ENCODE measurements around the gene PC.

The PC gene

DNA sequence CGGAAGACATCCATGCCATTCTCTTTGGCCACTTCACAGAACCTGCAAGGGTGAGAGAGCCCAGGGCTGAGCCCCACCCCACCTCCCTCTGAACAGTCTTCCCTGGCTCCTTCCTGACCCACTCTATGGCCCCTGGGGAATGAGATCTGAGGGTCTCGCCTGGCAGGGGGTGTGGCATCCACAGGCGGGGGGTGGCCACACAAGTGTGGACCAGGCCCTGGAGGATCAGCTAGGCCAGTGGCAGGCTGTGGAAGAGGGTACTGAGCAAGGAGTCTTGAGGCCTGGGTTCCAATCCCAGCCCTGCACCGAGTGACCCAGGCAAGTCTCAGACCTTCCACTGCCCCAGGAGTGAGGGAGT lies 107.0 kb downstream of the PC start:
- Histone ChIP-seq H3K27me3 (no peaks in the 10 kb centered on the region), H3K4me3 (no peak overlapping the region), H3K4me1 (peaks cover 4 to 9% (median 6%) of the 10 kb centered on the region in 4 donors), H3K9me3 (no peaks in the 10 kb centered on the region), H3K27ac (no peak overlapping the region), H3K36me3 (peaks cover 0 to 68% (median 7%) of the 10 kb centered on the region in 3 donors)
- TF ChIP-seq, protein P1, sequence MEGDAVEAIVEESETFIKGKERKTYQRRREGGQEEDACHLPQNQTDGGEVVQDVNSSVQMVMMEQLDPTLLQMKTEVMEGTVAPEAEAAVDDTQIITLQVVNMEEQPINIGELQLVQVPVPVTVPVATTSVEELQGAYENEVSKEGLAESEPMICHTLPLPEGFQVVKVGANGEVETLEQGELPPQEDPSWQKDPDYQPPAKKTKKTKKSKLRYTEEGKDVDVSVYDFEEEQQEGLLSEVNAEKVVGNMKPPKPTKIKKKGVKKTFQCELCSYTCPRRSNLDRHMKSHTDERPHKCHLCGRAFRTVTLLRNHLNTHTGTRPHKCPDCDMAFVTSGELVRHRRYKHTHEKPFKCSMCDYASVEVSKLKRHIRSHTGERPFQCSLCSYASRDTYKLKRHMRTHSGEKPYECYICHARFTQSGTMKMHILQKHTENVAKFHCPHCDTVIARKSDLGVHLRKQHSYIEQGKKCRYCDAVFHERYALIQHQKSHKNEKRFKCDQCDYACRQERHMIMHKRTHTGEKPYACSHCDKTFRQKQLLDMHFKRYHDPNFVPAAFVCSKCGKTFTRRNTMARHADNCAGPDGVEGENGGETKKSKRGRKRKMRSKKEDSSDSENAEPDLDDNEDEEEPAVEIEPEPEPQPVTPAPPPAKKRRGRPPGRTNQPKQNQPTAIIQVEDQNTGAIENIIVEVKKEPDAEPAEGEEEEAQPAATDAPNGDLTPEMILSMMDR (IDR thresholded peaks at IDR 0.05), result no peak
- intact Hi-C loops (cut with DNase I; ENCODE audit: low total_unique reads), result loop anchor here (10.0 kb wide), 1 partner anchor 104 kb away; the partner anchor contains the start of gene PC
- DNase-seq, result peak in 1 of 2 donors; percentile 60

DNA sequence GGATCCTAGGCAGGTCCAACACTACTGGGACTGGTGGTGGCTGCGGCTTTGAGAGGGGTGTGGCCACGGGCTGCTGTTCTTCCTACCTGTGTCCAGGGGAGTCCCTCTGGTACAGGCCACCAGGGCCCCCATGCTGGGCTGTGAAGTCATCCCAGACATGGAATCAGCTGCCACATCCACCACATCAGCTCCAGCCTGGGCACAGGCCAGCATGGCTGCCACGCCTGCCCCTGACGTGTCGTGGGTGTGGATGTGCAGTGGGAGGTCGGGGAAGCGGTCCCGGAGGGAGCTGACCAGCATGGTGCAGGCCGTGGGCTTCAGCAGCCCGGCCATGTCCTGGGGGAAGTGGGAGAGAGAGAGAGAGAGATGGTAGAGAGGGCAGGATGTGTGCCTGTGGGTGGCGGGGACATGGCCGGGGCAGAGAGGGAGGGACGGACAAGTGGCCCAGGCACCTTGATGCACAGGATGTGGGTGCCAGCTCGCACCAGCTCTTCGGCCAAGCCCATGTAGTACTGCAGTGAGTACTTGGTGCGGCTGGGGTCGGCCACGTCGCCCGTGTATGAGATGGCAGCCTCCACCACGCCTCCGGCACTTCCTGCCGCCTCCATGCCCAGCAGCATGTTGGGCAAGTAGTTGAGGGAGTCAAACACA lies 107.5 kb downstream of the PC start:
- no peaks in the 10 kb centered on the region for H3K9me3 ChIP-seq
- no peaks in the 10 kb centered on the region for H3K27me3 ChIP-seq
- peaks cover 3 to 73% (median 12%) of the 10 kb centered on the region in 3 donors for H3K36me3 ChIP-seq
- intact Hi-C loops (cut with DNase I; ENCODE audit: low total_unique reads), result loop anchor here (10.0 kb wide), 1 partner anchor 104 kb away; the partner anchor contains the start of gene PC
- TF ChIP-seq, protein P1 (IDR thresholded peaks at IDR 0.05), result no peak
- H3K4me3 ChIP-seq, result no peak overlapping the region
- H3K27ac ChIP-seq, result no peak overlapping the region
- peaks cover 2 to 7% (median 5%) of the 10 kb centered on the region in 4 donors for H3K4me1 ChIP-seq
- DNase-seq, result peak in 1 of 2 donors; percentile 62

DNA sequence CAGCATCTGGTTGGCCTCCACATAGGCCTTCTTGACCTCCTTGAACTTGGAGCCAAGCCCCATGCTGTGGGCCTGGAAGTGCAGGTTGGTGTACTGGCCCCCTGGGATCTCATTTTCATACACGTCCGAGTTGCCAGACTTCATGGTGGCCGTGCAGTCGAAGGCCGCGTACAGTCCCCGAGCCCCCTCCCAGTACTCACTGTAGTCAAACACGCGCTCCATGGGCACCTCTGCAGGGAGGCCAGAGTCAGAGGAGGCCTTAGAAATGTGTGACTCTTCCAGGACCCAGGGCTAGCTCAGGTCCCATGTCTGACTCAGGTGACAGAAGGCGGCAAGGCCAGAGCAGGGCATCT lies 108.0 kb downstream of the PC start:
- TF ChIP-seq, protein P1 (IDR thresholded peaks at IDR 0.05), result no peak
- Histone ChIP-seq H3K4me1 (peaks cover 0 to 2% (median under 1%) of the 10 kb centered on the region in 4 donors), H3K27ac (no peak overlapping the region), H3K27me3 (no peaks in the 10 kb centered on the region), H3K9me3 (no peaks in the 10 kb centered on the region), H3K36me3 (peaks cover 6 to 78% (median 17%) of the 10 kb centered on the region in 3 donors), H3K4me3 (no peak overlapping the region)
- intact Hi-C loops (cut with DNase I; ENCODE audit: low total_unique reads), result loop anchor here (10.0 kb wide), 1 partner anchor 105 kb away; the partner anchor contains the start of gene PC
- peak in 1 of 2 donors; percentile 51 for DNase-seq

DNA sequence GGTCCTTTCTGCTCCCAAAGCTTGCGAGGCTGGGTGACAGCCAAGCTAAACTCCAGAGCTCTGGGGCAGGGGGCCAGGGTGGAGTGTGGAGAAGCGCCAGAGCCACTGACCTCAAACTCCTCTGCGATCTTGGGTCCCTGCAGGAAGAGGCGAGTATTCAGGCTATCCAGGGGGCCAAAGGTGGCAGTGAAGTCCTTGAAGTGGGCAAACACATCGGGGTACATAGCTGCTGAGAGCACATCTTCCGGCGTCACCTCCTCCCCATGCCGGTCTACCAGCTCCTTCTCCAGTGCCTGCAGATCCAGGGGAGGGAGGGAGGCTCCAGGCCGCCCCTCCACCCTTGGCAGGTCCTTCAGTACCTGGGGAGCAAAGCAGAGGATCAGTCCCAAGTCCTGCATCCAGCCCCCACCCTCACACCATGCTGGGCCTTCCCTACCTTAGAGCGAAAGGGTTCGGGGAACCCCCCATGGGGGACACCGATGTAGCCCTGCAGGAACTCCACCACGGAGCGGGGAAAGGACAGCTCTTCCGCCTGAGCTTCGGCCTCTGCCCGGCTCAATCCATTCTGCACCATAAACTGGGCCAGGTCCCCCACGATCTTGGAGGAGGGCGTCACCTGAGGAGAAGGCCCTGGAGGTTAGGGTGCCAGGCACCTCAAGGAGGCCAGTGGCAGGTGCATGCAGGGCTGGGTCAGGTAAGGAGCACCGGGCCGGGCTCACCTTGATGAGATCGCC lies 108.5 kb downstream of the PC start:
- intact Hi-C loops (cut with DNase I; ENCODE audit: low total_unique reads), result loop anchor here (10.0 kb wide), 2 partner anchors 105 to 215 kb away; partner anchors contain the start of gene PC
- Histone ChIP-seq H3K4me3 (no peak overlapping the region), H3K4me1 (peaks cover 0 to 3% (median 1%) of the 10 kb centered on the region in 4 donors), H3K27me3 (no peaks in the 10 kb centered on the region), H3K36me3 (peaks cover 6 to 83% (median 22%) of the 10 kb centered on the region in 3 donors), H3K27ac (no peak overlapping the region), H3K9me3 (no peaks in the 10 kb centered on the region)
- TF ChIP-seq, protein P1 (IDR thresholded peaks at IDR 0.05), result no peak
- DNase-seq, result no peak

DNA sequence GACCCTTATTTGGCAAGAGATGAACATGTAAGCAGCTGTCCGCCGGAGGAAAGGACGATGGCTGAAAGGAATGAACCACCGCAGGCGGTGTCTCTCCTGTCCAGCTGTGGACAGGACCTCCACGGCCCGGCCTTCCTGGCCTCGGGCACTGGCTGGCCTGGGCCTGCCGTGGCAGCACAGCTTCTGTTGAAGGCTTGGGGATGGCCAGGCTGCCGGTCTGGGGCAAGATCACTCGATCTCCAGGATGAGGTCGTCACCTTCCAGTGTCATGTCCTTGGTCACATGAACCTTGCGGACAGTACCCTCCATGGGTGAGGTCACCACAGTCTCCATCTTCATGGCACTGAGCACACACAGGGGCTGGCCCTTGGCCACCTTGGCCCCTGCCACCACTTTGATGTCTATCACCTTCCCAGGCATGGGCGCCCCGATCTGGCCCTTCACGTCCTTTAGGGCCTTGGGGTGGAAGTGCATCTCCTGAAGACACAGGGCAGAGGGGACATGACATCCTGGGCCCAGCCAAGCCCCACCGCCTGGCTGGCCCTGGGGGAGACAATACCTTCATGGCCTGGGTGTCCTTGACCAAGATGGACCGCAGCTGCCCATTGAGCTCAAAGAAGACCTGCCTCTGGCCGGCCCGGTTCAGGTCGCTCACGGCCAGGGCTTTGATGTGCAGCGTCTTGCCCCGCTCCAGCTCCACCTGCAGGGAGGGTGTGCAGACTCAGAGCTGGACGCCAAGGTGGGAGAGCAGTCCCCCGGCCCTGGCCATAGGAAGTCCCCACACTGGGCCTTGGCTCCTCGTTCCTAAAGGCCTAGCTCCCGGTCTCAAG lies 109.3 kb downstream of the PC start:
- peaks cover 6 to 84% (median 23%) of the 10 kb centered on the region in 3 donors for H3K36me3 ChIP-seq
- peak; percentile 9 to 57 for DNase-seq

More for the DNA sequence above, 109.3 kb downstream of the PC start:
- intact Hi-C loops (cut with DNase I; ENCODE audit: low total_unique reads), result loop anchor here (10.0 kb wide), 1 partner anchor 216 kb away; no protein-coding TSS in a partner anchor
- Histone ChIP-seq H3K9me3 (no peaks in the 10 kb centered on the region), H3K4me3 (no peak overlapping the region), H3K4me1 (peaks cover 0 to 10% (median 9%) of the 10 kb centered on the region in 4 donors), H3K27ac (no peak overlapping the region), H3K27me3 (no peaks in the 10 kb centered on the region)
- TF ChIP-seq, protein P1 (IDR thresholded peaks at IDR 0.05), result no peak

All from tibial artery (tissue), 4 donors.